ENCODE data around the gene TJP3. TPM values are rescaled to one million over a fixed set of nuclear protein-coding genes. Genes with fewer than 3 reads are reported as not detected.

The TJP3 gene
- total and polyA plus RNA-seq, 4 donors = 0.30 to 5.0 (median 1.7) TPM

- no peak overlapping the region for H3K4me3 ChIP-seq (ENCODE audit: low read depth, low read length)
- WGBS (ENCODE audit: insufficient coverage) = 88% methylated on average over 24 of the region's 24 CpGs
- no peaks in the 10 kb centered on the region for H3K27me3 ChIP-seq (ENCODE audit: control insufficient read depth, insufficient read depth, low read length)
- no peak for DNase-seq (ENCODE audit: low read depth in 4 of 6, low spot score in 6 of 6)
- no peak overlapping the region for H3K27ac ChIP-seq (ENCODE audit: low read depth, low read length)
- no peaks in the 10 kb centered on the region for H3K9me3 ChIP-seq (ENCODE audit: control insufficient read depth, insufficient read depth, low read length)
- no peaks in the 10 kb centered on the region for H3K4me1 ChIP-seq (ENCODE audit: control insufficient read depth, insufficient read depth, low read length)
- H3K36me3 ChIP-seq (ENCODE audit: control insufficient read depth, insufficient read depth, low read length) = no peaks in the 10 kb centered on the region
Measured at GRCh38 chr19:3740431-3740830, 32.2 kb downstream of the TJP3 start.

GRCh38 chr19:3743486-3743885 lies 35.3 kb downstream of the TJP3 start:
- Histone ChIP-seq H3K27ac (ENCODE audit: low read depth, low read length) (no peak overlapping the region), H3K4me3 (ENCODE audit: low read depth, low read length) (no peak overlapping the region), H3K4me1 (ENCODE audit: control insufficient read depth, insufficient read depth, low read length) (no peaks in the 10 kb centered on the region), H3K27me3 (ENCODE audit: control insufficient read depth, insufficient read depth, low read length) (no peaks in the 10 kb centered on the region), H3K9me3 (ENCODE audit: control insufficient read depth, insufficient read depth, low read length) (no peaks in the 10 kb centered on the region), H3K36me3 (ENCODE audit: control insufficient read depth, insufficient read depth, low read length) (peaks cover 3% of the 10 kb centered on the region)
- DNase-seq (ENCODE audit: low read depth in 4 of 6, low spot score in 6 of 6) = peak in 1 of 6 donors; percentile 3
- 100% methylated on average over 2 of the region's 2 CpGs for WGBS (ENCODE audit: insufficient coverage)

- H3K4me1 ChIP-seq (ENCODE audit: control insufficient read depth, insufficient read depth, low read length) = no peaks in the 10 kb centered on the region
- no peaks in the 10 kb centered on the region for H3K27me3 ChIP-seq (ENCODE audit: control insufficient read depth, insufficient read depth, low read length)
- H3K9me3 ChIP-seq (ENCODE audit: control insufficient read depth, insufficient read depth, low read length) = no peaks in the 10 kb centered on the region
- no peak overlapping the region for H3K4me3 ChIP-seq (ENCODE audit: low read depth, low read length)
- 65% methylated on average over 6 of the region's 8 CpGs for WGBS (ENCODE audit: insufficient coverage)
- H3K36me3 ChIP-seq (ENCODE audit: control insufficient read depth, insufficient read depth, low read length) = peaks cover 15% of the 10 kb centered on the region
- no peak for DNase-seq (ENCODE audit: low read depth in 4 of 6, low spot score in 6 of 6)
- no peak overlapping the region for H3K27ac ChIP-seq (ENCODE audit: low read depth, low read length)
Measured at GRCh38 chr19:3745363-3746045, 37.3 kb downstream of the TJP3 start.

- WGBS (ENCODE audit: insufficient coverage) = 85% methylated on average over 22 of the region's 31 CpGs
- no peak for DNase-seq (ENCODE audit: low read depth in 4 of 6, low spot score in 6 of 6)
Measured at GRCh38 chr19:3746371-3747056, 38.3 kb downstream of the TJP3 start.

GRCh38 chr19:3748965-3749364 lies 40.8 kb downstream of the TJP3 start:
- WGBS (ENCODE audit: insufficient coverage) = 100% methylated on average over 1 of the region's 8 CpGs
- DNase-seq (ENCODE audit: low read depth in 4 of 6, low spot score in 6 of 6) = no peak
- no peaks in the 10 kb centered on the region for H3K9me3 ChIP-seq (ENCODE audit: control insufficient read depth, insufficient read depth, low read length)
- H3K27ac ChIP-seq (ENCODE audit: low read depth, low read length) = no peak overlapping the region
- no peak overlapping the region for H3K4me3 ChIP-seq (ENCODE audit: low read depth, low read length)
- H3K27me3 ChIP-seq (ENCODE audit: control insufficient read depth, insufficient read depth, low read length) = no peaks in the 10 kb centered on the region
- H3K4me1 ChIP-seq (ENCODE audit: control insufficient read depth, insufficient read depth, low read length) = no peaks in the 10 kb centered on the region
- H3K36me3 ChIP-seq (ENCODE audit: control insufficient read depth, insufficient read depth, low read length) = peaks cover 50% of the 10 kb centered on the region

More at GRCh38 chr19:3746371-3747056, 38.3 kb downstream of the TJP3 start:
- H3K9me3 ChIP-seq (ENCODE audit: control insufficient read depth, insufficient read depth, low read length) = no peaks in the 10 kb centered on the region
- no peak overlapping the region for H3K27ac ChIP-seq (ENCODE audit: low read depth, low read length)
- no peaks in the 10 kb centered on the region for H3K4me1 ChIP-seq (ENCODE audit: control insufficient read depth, insufficient read depth, low read length)
- peaks cover 25% of the 10 kb centered on the region for H3K36me3 ChIP-seq (ENCODE audit: control insufficient read depth, insufficient read depth, low read length)
- no peaks in the 10 kb centered on the region for H3K27me3 ChIP-seq (ENCODE audit: control insufficient read depth, insufficient read depth, low read length)
- no peak overlapping the region for H3K4me3 ChIP-seq (ENCODE audit: low read depth, low read length)

- no peaks in the 10 kb centered on the region for H3K4me1 ChIP-seq (ENCODE audit: control insufficient read depth, insufficient read depth, low read length)
- 100% methylated on average over 2 of the region's 2 CpGs for WGBS (ENCODE audit: insufficient coverage)
- H3K36me3 ChIP-seq (ENCODE audit: control insufficient read depth, insufficient read depth, low read length) = peaks cover 58% of the 10 kb centered on the region
- DNase-seq (ENCODE audit: low read depth in 4 of 6, low spot score in 6 of 6) = no peak
- no peak overlapping the region for H3K4me3 ChIP-seq (ENCODE audit: low read depth, low read length)
- no peaks in the 10 kb centered on the region for H3K27me3 ChIP-seq (ENCODE audit: control insufficient read depth, insufficient read depth, low read length)
- H3K9me3 ChIP-seq (ENCODE audit: control insufficient read depth, insufficient read depth, low read length) = no peaks in the 10 kb centered on the region
- H3K27ac ChIP-seq (ENCODE audit: low read depth, low read length) = no peak overlapping the region
Measured at GRCh38 chr19:3750211-3750610, 42.0 kb downstream of the TJP3 start.

- 91% methylated on average over 26 of the region's 30 CpGs for WGBS (ENCODE audit: insufficient coverage)
Measured at GRCh38 chr19:3751236-3751635, 43.1 kb downstream of the TJP3 start.

GRCh38 chr19:3752492-3752891 lies 44.3 kb downstream of the TJP3 start:
- no peaks in the 10 kb centered on the region for H3K9me3 ChIP-seq (ENCODE audit: control insufficient read depth, insufficient read depth, low read length)
- WGBS (ENCODE audit: insufficient coverage) = 84% methylated on average over 24 of the region's 25 CpGs
- H3K27ac ChIP-seq (ENCODE audit: low read depth, low read length) = no peak overlapping the region
- H3K4me3 ChIP-seq (ENCODE audit: low read depth, low read length) = no peak overlapping the region
- peaks cover 64% of the 10 kb centered on the region for H3K36me3 ChIP-seq (ENCODE audit: control insufficient read depth, insufficient read depth, low read length)
- DNase-seq (ENCODE audit: low read depth in 4 of 6, low spot score in 6 of 6) = no peak
- H3K27me3 ChIP-seq (ENCODE audit: control insufficient read depth, insufficient read depth, low read length) = no peaks in the 10 kb centered on the region
- H3K4me1 ChIP-seq (ENCODE audit: control insufficient read depth, insufficient read depth, low read length) = no peaks in the 10 kb centered on the region

More at GRCh38 chr19:3751236-3751635, 43.1 kb downstream of the TJP3 start:
- no peak for DNase-seq (ENCODE audit: low read depth in 4 of 6, low spot score in 6 of 6)
- no peaks in the 10 kb centered on the region for H3K9me3 ChIP-seq (ENCODE audit: control insufficient read depth, insufficient read depth, low read length)
- no peak overlapping the region for H3K27ac ChIP-seq (ENCODE audit: low read depth, low read length)
- no peaks in the 10 kb centered on the region for H3K27me3 ChIP-seq (ENCODE audit: control insufficient read depth, insufficient read depth, low read length)
- H3K4me3 ChIP-seq (ENCODE audit: low read depth, low read length) = no peak overlapping the region
- no peaks in the 10 kb centered on the region for H3K4me1 ChIP-seq (ENCODE audit: control insufficient read depth, insufficient read depth, low read length)
- H3K36me3 ChIP-seq (ENCODE audit: control insufficient read depth, insufficient read depth, low read length) = peaks cover 58% of the 10 kb centered on the region

GRCh38 chr19:3753631-3754410 lies 45.6 kb downstream of the TJP3 start:
- no peak overlapping the region for H3K4me3 ChIP-seq (ENCODE audit: low read depth, low read length)
- no peak overlapping the region for H3K27ac ChIP-seq (ENCODE audit: low read depth, low read length)
- 95% methylated on average over 51 of the region's 51 CpGs for WGBS (ENCODE audit: insufficient coverage)
- H3K4me1 ChIP-seq (ENCODE audit: control insufficient read depth, insufficient read depth, low read length) = no peaks in the 10 kb centered on the region
- DNase-seq (ENCODE audit: low read depth in 4 of 6, low spot score in 6 of 6) = no peak
- no peaks in the 10 kb centered on the region for H3K9me3 ChIP-seq (ENCODE audit: control insufficient read depth, insufficient read depth, low read length)
- H3K36me3 ChIP-seq (ENCODE audit: control insufficient read depth, insufficient read depth, low read length) = peaks cover 74% of the 10 kb centered on the region
- no peaks in the 10 kb centered on the region for H3K27me3 ChIP-seq (ENCODE audit: control insufficient read depth, insufficient read depth, low read length)

All from spinal cord (tissue), 10 donors.